ENCODE results near the gene NLE1. TPM values are rescaled to one million over a fixed set of nuclear protein-coding genes. Genes with fewer than 3 reads are reported as not detected.
"Not testable (repeated sequence)": the region's sequence is repeated elsewhere in the genome, so short reads cannot be mapped to it uniquely, and the experiment has no call there.

NLE1 gene
- total and polyA plus RNA-seq, 2 experiments from 2014 or later: 11.4 to 19.9 TPM

GRCh38 chr17:35160354-35161201, 18.5 kb upstream of the NLE1 start:
- H3K27ac ChIP-seq: no peak overlapping the region
- TF ChIP-seq, protein P1, sequence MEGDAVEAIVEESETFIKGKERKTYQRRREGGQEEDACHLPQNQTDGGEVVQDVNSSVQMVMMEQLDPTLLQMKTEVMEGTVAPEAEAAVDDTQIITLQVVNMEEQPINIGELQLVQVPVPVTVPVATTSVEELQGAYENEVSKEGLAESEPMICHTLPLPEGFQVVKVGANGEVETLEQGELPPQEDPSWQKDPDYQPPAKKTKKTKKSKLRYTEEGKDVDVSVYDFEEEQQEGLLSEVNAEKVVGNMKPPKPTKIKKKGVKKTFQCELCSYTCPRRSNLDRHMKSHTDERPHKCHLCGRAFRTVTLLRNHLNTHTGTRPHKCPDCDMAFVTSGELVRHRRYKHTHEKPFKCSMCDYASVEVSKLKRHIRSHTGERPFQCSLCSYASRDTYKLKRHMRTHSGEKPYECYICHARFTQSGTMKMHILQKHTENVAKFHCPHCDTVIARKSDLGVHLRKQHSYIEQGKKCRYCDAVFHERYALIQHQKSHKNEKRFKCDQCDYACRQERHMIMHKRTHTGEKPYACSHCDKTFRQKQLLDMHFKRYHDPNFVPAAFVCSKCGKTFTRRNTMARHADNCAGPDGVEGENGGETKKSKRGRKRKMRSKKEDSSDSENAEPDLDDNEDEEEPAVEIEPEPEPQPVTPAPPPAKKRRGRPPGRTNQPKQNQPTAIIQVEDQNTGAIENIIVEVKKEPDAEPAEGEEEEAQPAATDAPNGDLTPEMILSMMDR (IDR thresholded peaks at IDR 0.05; ENCODE audit: low read depth, low read length): no peak
- H3K27me3 ChIP-seq: no peaks in the 10 kb centered on the region
- H3K4me3 ChIP-seq: no peak overlapping the region
- H3K36me3 ChIP-seq: peaks cover 82% of the 10 kb centered on the region
- H3K4me1 ChIP-seq (ENCODE audit: low read depth): no peaks in the 10 kb centered on the region
- no peak for DNase-seq (ENCODE audit: low read depth in 1 of 2, low spot score in 1 of 2)
- no peaks in the 10 kb centered on the region for H3K9me3 ChIP-seq (ENCODE audit: low read depth)

- Histone ChIP-seq H3K4me3 (no peak overlapping the region), H3K36me3 (peaks cover 82% of the 10 kb centered on the region), H3K27ac (no peak overlapping the region), H3K27me3 (no peaks in the 10 kb centered on the region), H3K4me1 (ENCODE audit: low read depth) (no peaks in the 10 kb centered on the region), H3K9me3 (ENCODE audit: low read depth) (no peaks in the 10 kb centered on the region)
- TF ChIP-seq, protein P1 (IDR thresholded peaks at IDR 0.05; ENCODE audit: low read depth, low read length): no peak
- DNase-seq (ENCODE audit: low read depth in 1 of 2, low spot score in 1 of 2): no peak
These were observed 17.8 kb upstream of the NLE1 start for GRCh38 chr17:35159940-35160339.

- Histone ChIP-seq H3K27me3 (no peaks in the 10 kb centered on the region), H3K36me3 (peaks cover 90% of the 10 kb centered on the region), H3K4me3 (no peak overlapping the region), H3K9me3 (ENCODE audit: low read depth) (no peaks in the 10 kb centered on the region), H3K4me1 (ENCODE audit: low read depth) (peaks cover 2% of the 10 kb centered on the region), H3K27ac (no peak overlapping the region)
- no peak for DNase-seq (ENCODE audit: low read depth in 1 of 2, low spot score in 1 of 2)
- TF ChIP-seq, protein P1 (IDR thresholded peaks at IDR 0.05; ENCODE audit: low read depth, low read length): no peak
These were observed 13.1 kb upstream of the NLE1 start for GRCh38 chr17:35155246-35155645.

DNA sequence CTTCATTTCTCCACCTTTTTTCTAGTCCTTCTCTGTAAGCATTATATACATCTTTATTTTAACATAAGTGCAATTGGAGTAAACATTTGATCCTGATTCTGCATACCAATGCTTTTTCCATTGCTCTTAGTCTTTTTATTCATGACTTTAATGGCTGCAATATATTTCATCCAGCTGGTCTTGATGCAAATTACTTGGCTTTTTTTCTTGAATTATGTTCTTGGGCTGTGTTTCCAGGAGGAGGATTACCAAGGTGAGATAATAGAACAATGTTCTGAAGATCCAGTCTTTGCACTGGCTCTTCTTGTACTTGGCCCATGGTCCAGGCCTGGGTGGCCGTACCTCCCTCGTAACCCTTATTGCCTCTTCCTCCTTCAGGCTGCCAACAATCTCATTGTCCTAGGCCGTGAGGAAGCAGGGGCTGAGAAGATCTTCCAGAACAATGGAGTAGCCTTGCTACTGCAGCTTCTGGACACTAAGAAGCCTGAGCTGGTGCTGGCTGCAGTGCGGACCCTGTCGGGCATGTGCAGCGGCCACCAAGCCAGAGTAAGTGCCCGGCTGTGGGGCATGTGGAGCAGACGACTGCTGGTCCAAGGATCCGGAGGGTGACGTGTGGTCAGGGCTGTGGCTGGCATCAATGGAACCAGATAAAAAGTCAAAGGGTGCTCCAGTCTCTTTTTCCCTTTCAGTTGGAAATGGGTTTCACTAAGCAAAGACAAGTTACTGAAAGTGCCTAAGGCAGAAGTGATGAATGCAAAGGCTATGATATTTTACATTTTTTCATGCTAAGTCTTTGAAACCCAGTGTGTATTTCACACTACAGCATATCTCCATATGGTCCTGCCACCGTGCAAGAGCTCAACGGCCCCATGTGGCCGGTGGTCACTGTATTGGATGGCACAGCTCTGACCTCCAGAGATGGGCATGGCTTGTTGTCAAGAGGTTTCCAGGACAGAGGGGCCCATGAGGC, 12.4 kb upstream of the NLE1 start:
- TF ChIP-seq, protein P1 (IDR thresholded peaks at IDR 0.05; ENCODE audit: low read depth, low read length): no peak
- Histone ChIP-seq H3K4me3 (no peak overlapping the region), H3K27me3 (no peaks in the 10 kb centered on the region), H3K36me3 (peaks cover 84% of the 10 kb centered on the region), H3K4me1 (ENCODE audit: low read depth) (peaks cover 10% of the 10 kb centered on the region), H3K27ac (no peak overlapping the region), H3K9me3 (ENCODE audit: low read depth) (no peaks in the 10 kb centered on the region)
- no peak for DNase-seq (ENCODE audit: low read depth in 1 of 2, low spot score in 1 of 2)

DNA sequence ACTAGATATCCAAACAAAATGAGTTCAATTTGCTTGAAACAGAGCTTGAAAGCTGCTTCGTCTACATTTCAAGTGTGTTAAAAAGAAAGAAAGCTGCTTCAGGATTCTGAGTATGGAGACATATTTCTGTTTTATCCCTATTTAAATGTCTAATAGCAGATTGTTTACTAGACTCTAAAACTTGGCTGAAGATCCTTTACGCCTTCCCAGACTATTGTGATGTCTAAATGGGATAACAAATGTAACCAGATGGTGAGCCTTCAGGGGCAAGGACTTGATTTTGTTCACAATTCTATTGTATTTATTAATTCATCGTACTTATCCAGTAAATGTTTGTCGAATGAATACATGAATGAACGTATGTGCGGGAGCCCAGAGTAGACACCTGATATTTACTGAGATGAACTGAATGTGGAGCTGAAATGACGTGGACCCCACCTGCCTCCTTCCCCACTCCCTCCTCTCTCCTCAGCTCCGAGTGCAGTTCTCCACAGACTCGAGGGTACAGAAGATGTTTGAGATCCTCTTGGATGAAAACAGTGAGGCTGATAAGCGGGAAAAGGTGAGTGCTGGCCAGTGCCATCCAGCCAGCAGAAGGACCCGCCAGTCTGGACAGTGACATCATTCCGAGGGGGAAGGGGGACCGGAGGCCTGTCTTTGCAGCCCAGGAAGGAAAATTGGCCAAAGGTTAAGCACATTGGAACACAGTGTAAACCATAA, 10.5 kb upstream of the NLE1 start:
- no peaks in the 10 kb centered on the region for H3K27me3 ChIP-seq
- no peaks in the 10 kb centered on the region for H3K9me3 ChIP-seq (ENCODE audit: low read depth)
- H3K4me1 ChIP-seq (ENCODE audit: low read depth): peaks cover 20% of the 10 kb centered on the region
- peaks cover 67% of the 10 kb centered on the region for H3K36me3 ChIP-seq
- no peak overlapping the region for H3K4me3 ChIP-seq
- H3K27ac ChIP-seq: no peak overlapping the region
- DNase-seq (ENCODE audit: low read depth in 1 of 2, low spot score in 1 of 2): no peak
- TF ChIP-seq, protein P1 (IDR thresholded peaks at IDR 0.05; ENCODE audit: low read depth, low read length): no peak

DNA sequence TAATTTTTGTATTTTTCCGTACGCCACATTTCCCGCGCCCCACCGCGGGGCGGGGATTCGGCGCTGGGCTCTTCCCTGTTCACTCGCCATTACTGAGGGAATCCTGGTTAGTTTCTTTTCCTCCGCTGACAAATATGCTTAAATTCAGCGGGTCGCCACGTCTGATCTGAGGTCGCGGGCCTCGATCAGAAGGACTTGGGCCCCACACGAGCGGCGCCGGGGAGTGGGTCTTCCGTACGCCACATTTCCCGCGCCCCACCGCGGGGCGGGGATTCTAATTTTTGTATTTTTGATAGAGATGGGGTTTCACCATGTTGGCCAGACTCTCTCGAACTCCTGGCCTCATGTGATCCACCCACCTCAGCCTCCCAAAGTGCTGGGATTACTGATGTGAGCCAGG, 9.0 kb upstream of the NLE1 start:
- H3K36me3 ChIP-seq: peaks cover 54% of the 10 kb centered on the region
- not testable (repeated sequence) for H3K27me3 ChIP-seq; DNase-seq (ENCODE audit: low read depth in 1 of 2, low spot score in 1 of 2); H3K27ac ChIP-seq; H3K4me3 ChIP-seq; H3K9me3 ChIP-seq (ENCODE audit: low read depth)
- peaks cover 31% of the 10 kb centered on the region for H3K4me1 ChIP-seq (ENCODE audit: low read depth)
